T-helper 1 cell treated with Interleukin-12 subunit alpha and Interleukin-12 subunit beta and Interleukin-4 antibody, amounts not matched to agents 30 ng/mL and 1 ng/mL, for 36 hours (primary cell): Measurements from ENCODE around the gene PGAP3. TPM values are rescaled to one million over a fixed set of nuclear protein-coding genes. Genes with fewer than 3 reads are reported as not detected.

ENCODE experiments used
- intact Hi-C: fragments of 100-400 bp; cut with micrococcal nuclease; formaldehyde crosslinking; loops from one replicate; pipeline ENCODE4 v1.15.1; 2024
- total RNA-seq: library from RNA; stranded (reverse); gene quantifications from 2 replicates; pipeline ENCODE4 v1.2.3, GENCODE V29; 2022

PGAP3 gene
- total RNA-seq, 1 donor from 2014 or later, result 22.1 TPM

DNA sequence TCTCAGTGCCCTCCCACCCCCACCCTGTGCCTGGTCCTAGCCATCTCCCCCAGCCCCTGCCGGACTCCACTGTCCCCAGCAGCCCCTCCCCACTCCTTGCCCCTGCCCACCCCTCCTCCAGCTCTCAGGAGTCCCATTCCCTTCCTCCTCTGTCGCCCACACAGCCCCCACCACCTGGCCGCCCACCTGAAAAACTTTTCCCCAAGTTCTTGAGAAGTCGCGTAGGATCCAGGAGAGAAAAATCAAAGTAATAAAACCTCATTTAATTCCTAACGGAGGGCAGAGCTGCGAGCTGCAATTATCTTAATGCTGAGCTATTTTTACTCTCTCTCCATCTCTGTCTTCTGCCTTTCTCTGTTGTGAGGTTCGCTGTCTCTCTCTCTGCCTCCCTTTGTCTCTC lies 63.5 kb downstream of the PGAP3 start:
- intact Hi-C loops, result no loop called here

DNA sequence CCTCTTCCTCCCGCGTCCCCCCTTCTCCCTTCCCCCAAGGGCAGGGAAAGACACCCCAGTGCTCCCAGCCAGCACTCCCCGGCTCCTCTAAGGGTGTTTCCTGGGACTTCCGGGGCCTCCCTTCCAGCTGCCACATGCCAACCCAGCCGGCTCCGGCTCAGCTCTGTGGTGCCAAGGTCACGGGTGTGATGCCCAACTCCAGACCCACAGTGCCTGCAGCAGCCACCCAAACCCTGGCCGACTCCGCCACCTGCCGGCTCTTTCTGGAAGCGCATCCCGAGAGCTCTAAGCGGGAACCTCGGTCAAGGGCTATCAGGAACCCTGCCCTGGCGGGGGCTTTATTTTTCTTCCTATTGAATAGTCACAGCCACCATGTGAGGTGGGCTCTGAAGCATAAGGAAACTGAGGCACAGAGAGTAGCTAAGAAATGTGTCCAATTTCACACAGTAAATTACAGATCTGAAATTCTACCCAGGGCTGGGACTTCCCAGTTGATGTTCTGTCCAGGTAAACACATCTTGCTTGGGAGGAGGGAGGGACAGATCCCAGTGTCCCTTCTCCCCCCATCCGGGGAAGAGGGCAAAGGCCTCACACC lies 64.4 kb downstream of the PGAP3 start:
- intact Hi-C loops, result loop anchor here (1.0 to 2.0 kb wide), 4 partner anchors 75 to 417 kb away; no protein-coding TSS in a partner anchor

DNA sequence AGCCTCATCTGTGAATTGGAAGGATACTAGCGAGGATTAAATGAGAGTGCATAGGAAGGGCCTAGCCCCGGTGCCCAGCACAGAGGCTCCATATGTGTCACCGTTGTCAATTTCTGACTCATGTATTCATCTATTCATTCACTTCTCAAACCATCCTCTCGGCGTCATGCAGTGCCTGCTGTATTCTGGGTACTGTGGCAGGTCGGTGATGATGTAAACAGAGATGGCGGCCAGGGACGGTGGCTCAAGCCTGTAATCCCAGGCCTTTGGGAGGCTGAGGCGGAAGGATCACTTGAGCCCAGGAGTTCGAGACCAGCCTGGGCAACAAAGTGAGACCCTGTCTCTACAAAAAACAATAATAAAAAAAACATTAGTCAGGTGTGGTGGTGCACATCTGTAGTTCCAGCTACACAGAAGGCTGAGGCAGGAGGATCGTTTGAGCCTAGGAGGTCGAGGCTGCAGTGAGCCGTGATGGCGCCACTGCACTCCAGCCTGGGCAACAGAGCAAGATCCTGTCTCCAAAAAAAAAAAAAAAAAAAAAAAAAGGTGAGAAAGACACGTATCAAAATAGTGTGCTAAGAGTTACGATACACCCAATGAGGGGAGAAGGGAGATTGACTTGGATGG lies 65.4 kb downstream of the PGAP3 start:
- intact Hi-C loops, result loop anchor here (1.0 to 2.0 kb wide), 14 partner anchors 12 to 416 kb away; partner anchors contain the start of genes MIEN1, PNMT and PSMD3

DNA sequence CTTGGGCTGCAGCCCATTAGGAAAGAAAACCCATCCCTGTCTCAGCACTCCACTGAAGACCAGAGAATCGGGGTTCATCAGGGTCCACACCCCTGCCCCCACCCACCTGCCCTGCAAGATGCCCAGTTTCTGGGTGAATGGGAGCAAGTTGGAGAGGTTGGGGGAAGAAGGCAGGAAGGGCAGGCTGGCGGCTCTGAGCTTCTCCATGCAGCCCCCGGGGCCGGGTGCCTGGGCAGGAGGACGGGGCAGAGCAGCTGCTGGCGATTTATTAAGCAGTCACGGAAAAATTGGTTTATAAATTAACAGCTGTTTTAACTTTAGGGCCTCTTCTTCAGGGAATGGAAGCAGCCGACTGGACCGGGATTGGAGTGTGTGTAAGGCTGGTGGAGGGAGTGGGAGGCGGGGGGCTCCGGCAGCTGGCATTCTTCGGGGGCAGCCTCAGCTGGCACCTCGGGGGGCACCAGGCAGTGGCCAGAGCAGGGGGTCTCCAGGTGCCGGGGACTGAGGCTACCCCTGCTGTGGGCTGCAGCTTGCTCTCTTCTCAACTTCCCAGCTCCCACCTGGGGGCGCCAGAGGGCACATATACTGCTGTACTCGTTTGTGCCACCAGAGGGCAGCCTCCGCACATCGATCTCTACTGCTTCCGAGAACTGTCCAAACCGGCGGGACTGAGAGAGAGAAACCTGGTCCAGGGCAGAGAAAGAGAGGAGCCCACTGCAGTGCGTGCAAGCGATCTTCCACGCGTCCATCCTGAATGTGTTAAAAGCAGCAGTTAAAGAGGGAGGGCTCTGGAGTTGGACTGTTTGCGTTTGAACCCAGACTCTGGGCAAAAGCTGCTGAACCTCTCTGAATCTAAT lies 66.1 kb downstream of the PGAP3 start:
- intact Hi-C loops, result loop anchor here (1.0 to 2.0 kb wide), 12 partner anchors 13 to 415 kb away; partner anchors contain the start of genes MIEN1, PNMT and PSMD3

Other genes with a start within 250 kb of the PGAP3 start
- 63.1 and 63.5 TPM in 2 replicates for gene MED1, start 236.8 kb downstream of the PGAP3 start, total RNA-seq
- gene CDK12, start 226.6 kb downstream of the PGAP3 start, total RNA-seq, result 93.5 and 97.7 TPM in 2 replicates
- gene NEUROD2, start 80.1 kb downstream of the PGAP3 start, total RNA-seq, result not detected in 2 replicates
- gene PPP1R1B, start 61.1 kb downstream of the PGAP3 start, total RNA-seq, result not detected in 2 replicates
- 68.4 and 70.6 TPM in 2 replicates for gene STARD3, start 50.9 kb downstream of the PGAP3 start, total RNA-seq
- gene TCAP, start 22.7 kb downstream of the PGAP3 start, total RNA-seq, result 1.6 and 1.7 TPM in 2 replicates
- gene PNMT, start 19.6 kb downstream of the PGAP3 start, total RNA-seq, result not detected in 2 replicates
- 3.3 and 4.5 TPM in 2 replicates for gene ERBB2, start 12.0 kb upstream of the PGAP3 start, total RNA-seq
- 45.6 and 46.4 TPM in 2 replicates for gene MIEN1, start 42.5 kb upstream of the PGAP3 start, total RNA-seq
- 0.86 and 0.95 TPM in 2 replicates for gene GRB7, start 49.9 kb upstream of the PGAP3 start, total RNA-seq
- 36.1 and 37.6 TPM in 2 replicates for gene IKZF3, start 176.3 kb upstream of the PGAP3 start, total RNA-seq
- 0.22 TPM in 1 of 2 replicates, not detected in the other for gene ZPBP2, start 180.1 kb upstream of the PGAP3 start, total RNA-seq
- 87.5 and 92.1 TPM in 2 replicates for gene GSDMB, start 230.6 kb upstream of the PGAP3 start, total RNA-seq
- gene ORMDL3, start 239.5 kb upstream of the PGAP3 start, total RNA-seq, result 243 and 250 TPM in 2 replicates
- gene LRRC3C, start 239.7 kb upstream of the PGAP3 start, total RNA-seq, result not detected in 2 replicates